ENCODE measurements around the gene ZDHHC7. TPM values are rescaled to one million over a fixed set of nuclear protein-coding genes. Genes with fewer than 3 reads are reported as not detected.

ZDHHC7 gene
- total RNA-seq, 2 donors from 2014 or later: 17.5 to 39.2 TPM

- DNase-seq: peak; percentile 40 to 72 (median 52)
- intact Hi-C loops (cut with DNase I): no loop called here
- no peak overlapping the region for H3K4me3 ChIP-seq
- H3K27ac ChIP-seq: peak overlapping the region; percentile 69 to 84 (median 76)
- no peaks in the 10 kb centered on the region for H3K27me3 ChIP-seq
- no peaks in the 10 kb centered on the region for H3K36me3 ChIP-seq (replicated peaks in 1 of 2; ENCODE audit: insufficient read depth in 1 of 2, low read depth in 2 of 2)
- WGBS, 2 donors: 6 to 11% methylated on average over 10 of the region's 10 CpGs
- TF ChIP-seq POLR2A (IDR thresholded peaks at IDR 0.05) (no peak), CTCF (IDR thresholded peaks at IDR 0.05) (no peak)
- H3K4me1 ChIP-seq: peaks cover 84% of the 10 kb centered on the region
- peak; percentile 45 for ATAC-seq
- H3K9me3 ChIP-seq: no peaks in the 10 kb centered on the region
These were observed 9.2 kb downstream of the ZDHHC7 start for GRCh38 chr16:85002099-85002541.

GRCh38 chr16:84999857-85000480 lies 11.4 kb downstream of the ZDHHC7 start:
- peak overlapping the region; percentile 69 to 84 (median 76) for H3K27ac ChIP-seq
- peaks cover 76% of the 10 kb centered on the region for H3K4me1 ChIP-seq
- no peaks in the 10 kb centered on the region for H3K9me3 ChIP-seq
- TF ChIP-seq CTCF (IDR thresholded peaks at IDR 0.05): no peak
- TF ChIP-seq POLR2A (IDR thresholded peaks at IDR 0.05): no peak
- ATAC-seq (no peak), DNase-seq (no peak)
- 91 to 92% methylated on average over 11 of the region's 11 CpGs for WGBS, 2 donors
- intact Hi-C loops (cut with DNase I): no loop called here
- H3K36me3 ChIP-seq (replicated peaks in 1 of 2; ENCODE audit: insufficient read depth in 1 of 2, low read depth in 2 of 2): no peaks in the 10 kb centered on the region
- H3K4me3 ChIP-seq: no peak overlapping the region
- no peaks in the 10 kb centered on the region for H3K27me3 ChIP-seq

GRCh38 chr16:84999200-84999599 lies 12.1 kb downstream of the ZDHHC7 start:
- no peak for TF ChIP-seq POLR2A (IDR thresholded peaks at IDR 0.05)
- no peak for TF ChIP-seq CTCF (IDR thresholded peaks at IDR 0.05)
- WGBS, 2 donors: 8 to 24% methylated on average over 3 of the region's 3 CpGs
- Histone ChIP-seq H3K4me1 (peaks cover 76% of the 10 kb centered on the region), H3K27me3 (no peaks in the 10 kb centered on the region), H3K36me3 (replicated peaks in 1 of 2; ENCODE audit: insufficient read depth in 1 of 2, low read depth in 2 of 2) (peaks cover 0 to under 1% of the 10 kb centered on the region in 2 donors), H3K27ac (peak overlapping the region; percentile 69 to 84 (median 78)), H3K9me3 (no peaks in the 10 kb centered on the region), H3K4me3 (no peak overlapping the region)
- ATAC-seq (peak; percentile 57), DNase-seq (no peak)
- intact Hi-C loops (cut with DNase I): no loop called here

- TF ChIP-seq POLR2A (IDR thresholded peaks at IDR 0.05) (no peak), CTCF (IDR thresholded peaks at IDR 0.05) (no peak)
- 89 to 98% methylated on average over 11 of the region's 11 CpGs for WGBS, 2 donors
- Histone ChIP-seq H3K4me3 (no peak overlapping the region), H3K36me3 (replicated peaks in 1 of 2; ENCODE audit: insufficient read depth in 1 of 2, low read depth in 2 of 2) (peaks cover 0 to 5% of the 10 kb centered on the region in 2 donors), H3K4me1 (peaks cover 58% of the 10 kb centered on the region), H3K27ac (peak overlapping the region in 2 of 4 donors; percentile 48 to 88), H3K27me3 (no peaks in the 10 kb centered on the region), H3K9me3 (no peaks in the 10 kb centered on the region)
- ATAC-seq (no peak), DNase-seq (no peak)
- intact Hi-C loops (cut with DNase I): no loop called here
These were observed 15.0 kb downstream of the ZDHHC7 start for GRCh38 chr16:84996365-84996764.

- peaks cover 0 to 5% of the 10 kb centered on the region in 2 donors for H3K36me3 ChIP-seq (replicated peaks in 1 of 2; ENCODE audit: insufficient read depth in 1 of 2, low read depth in 2 of 2)
- intact Hi-C loops (cut with DNase I): no loop called here
- no peak overlapping the region for H3K4me3 ChIP-seq
- TF ChIP-seq POLR2A (IDR thresholded peaks at IDR 0.05) (no peak), CTCF (IDR thresholded peaks at IDR 0.05) (no peak)
- DNase-seq (peak in 1 of 4 donors; percentile 66), ATAC-seq (no peak)
- H3K4me1 ChIP-seq: peaks cover 51% of the 10 kb centered on the region
- H3K27me3 ChIP-seq: no peaks in the 10 kb centered on the region
- WGBS, 2 donors: 92 to 93% methylated on average over 8 of the region's 8 CpGs
- no peaks in the 10 kb centered on the region for H3K9me3 ChIP-seq
- peak overlapping the region in 2 of 4 donors; percentile 86 to 88 for H3K27ac ChIP-seq
These were observed 15.7 kb downstream of the ZDHHC7 start for GRCh38 chr16:84995663-84996062.

Measured in body of pancreas (tissue), 4 donors.